HFF-Myc (cell line): Measurements from ENCODE around the gene TNS1.

ENCODE experiments used
- DNase-seq: peaks from one replicate; pipeline ENCODE4 v3.0.0-alpha.2; 2011; ENCODE audit warnings: low read depth; ENCODE audit errors: extremely low read depth
- H3K4me3 ChIP-seq: replicated peaks from 2 replicates; pipeline ENCODE4 v1.5.1; 2011; ENCODE audit warnings: low read depth, mild to moderate bottlenecking, control low read depth, low read length
- TF ChIP-seq, protein P1 (sequence below): IDR thresholded peaks from 2 replicates; pipeline ENCODE4 v1.5.1; 2012; ENCODE audit warnings: mild to moderate bottlenecking, low read depth, low read length, control low read depth; ENCODE audit errors: missing control alignments

The TNS1 gene

DNA sequence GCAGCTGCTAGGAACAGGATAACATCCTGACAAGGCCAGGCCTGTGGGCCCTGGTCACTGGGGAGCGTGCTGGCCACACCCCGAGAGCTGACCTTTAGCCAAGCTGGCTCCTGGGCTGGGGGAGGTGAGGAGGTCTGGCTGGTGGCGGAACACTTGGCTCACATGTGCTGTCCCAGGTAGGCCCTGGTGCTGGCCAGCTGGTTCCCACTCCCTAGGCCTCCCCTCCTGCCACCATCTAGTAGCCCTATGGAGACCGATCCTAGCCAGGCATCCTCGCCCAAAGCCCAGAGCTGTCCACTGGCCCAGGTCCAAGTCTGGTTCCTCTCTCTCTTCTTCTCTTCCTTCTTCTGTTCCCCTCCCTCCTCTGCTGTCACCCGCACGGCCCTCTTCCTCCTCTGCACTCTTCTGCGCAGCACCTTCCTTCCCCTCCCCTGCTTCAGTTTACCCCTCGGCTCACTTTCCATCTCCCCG is 52.4 kb downstream of the TNS1 start:
- no peak overlapping the region for H3K4me3 ChIP-seq
- DNase-seq = no peak
- TF ChIP-seq, protein P1, sequence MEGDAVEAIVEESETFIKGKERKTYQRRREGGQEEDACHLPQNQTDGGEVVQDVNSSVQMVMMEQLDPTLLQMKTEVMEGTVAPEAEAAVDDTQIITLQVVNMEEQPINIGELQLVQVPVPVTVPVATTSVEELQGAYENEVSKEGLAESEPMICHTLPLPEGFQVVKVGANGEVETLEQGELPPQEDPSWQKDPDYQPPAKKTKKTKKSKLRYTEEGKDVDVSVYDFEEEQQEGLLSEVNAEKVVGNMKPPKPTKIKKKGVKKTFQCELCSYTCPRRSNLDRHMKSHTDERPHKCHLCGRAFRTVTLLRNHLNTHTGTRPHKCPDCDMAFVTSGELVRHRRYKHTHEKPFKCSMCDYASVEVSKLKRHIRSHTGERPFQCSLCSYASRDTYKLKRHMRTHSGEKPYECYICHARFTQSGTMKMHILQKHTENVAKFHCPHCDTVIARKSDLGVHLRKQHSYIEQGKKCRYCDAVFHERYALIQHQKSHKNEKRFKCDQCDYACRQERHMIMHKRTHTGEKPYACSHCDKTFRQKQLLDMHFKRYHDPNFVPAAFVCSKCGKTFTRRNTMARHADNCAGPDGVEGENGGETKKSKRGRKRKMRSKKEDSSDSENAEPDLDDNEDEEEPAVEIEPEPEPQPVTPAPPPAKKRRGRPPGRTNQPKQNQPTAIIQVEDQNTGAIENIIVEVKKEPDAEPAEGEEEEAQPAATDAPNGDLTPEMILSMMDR = no peak

- no peak overlapping the region for H3K4me3 ChIP-seq
- DNase-seq = no peak
- TF ChIP-seq, protein P1 = no peak
These were observed 53.3 kb downstream of the TNS1 start for GRCh38 chr2:217949447-217949846.

DNA sequence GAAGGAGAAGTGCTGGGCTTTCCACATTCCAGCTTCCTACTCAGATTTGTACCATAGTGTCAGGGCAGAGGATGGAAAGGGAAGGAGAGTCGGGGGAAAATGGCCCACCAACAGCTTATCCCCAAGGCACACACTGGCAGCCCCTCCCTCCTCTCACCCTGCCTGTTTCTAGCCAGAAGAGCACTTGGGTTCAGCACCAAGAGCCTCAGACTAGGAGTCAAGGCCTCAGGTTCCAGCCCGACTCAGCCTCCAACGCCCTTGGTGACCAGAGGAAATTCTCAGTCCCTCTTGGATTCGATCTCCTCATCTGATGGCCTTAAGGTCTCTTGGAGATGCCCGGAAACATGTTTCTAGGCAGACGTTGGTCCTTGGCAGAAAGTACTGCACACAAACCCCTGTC is 53.9 kb downstream of the TNS1 start:
- TF ChIP-seq, protein P1 = no peak
- no peak overlapping the region for H3K4me3 ChIP-seq

GRCh38 chr2:217948351-217948791 is 54.4 kb downstream of the TNS1 start:
- DNase-seq = no peak
- TF ChIP-seq, protein P1 = no peak

More for the DNA sequence above, 53.9 kb downstream of the TNS1 start:
- DNase-seq = no peak

DNA sequence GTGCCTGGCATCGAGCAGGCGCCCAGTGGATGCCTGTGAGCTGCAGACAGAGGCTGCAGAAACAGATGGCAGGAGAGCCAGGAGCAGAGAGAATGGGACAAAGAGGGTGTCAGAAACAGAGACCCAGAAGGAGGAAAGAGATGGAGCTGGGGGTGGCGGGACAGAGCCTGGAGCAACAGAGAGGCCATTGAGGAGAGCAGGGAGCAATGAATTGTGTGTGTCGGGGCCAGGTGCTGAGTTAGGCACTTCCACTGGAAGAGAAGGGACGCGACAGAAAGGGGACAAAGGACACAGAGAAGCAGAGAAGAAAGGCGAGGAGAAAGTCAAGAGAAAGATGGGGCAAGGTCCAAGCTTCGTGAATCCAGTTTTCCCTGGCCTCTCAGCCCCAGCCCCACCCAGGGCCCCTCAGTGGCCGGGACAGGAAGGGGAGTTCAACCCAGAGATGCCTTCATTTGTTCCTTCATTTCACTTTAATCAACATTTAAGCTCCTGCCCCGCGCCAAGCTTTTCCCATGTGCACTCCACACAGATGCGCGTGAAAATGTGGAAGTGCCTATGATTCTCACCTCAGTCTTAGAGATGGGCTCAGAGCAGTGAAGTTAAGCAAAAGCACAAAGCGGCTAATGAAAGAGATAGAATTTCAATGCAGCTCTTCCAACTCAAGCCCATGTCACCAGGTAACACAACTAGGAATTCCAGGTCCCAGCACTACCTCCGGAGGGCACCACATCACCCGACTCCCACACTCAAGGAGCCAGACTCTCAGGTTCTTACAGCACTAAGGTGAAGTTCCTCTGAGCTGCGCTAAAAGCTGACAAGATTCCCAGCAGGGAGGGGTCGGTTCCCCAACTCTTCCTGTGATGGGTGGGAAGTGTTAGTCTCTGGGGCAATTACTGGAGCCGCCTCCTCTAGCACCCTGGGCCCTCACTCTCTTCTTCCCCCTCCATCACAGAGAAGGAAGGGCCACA is 55.1 kb downstream of the TNS1 start:
- no peak for DNase-seq
- TF ChIP-seq, protein P1 = no peak
- H3K4me3 ChIP-seq = no peak overlapping the region

More at GRCh38 chr2:217948351-217948791, 54.4 kb downstream of the TNS1 start:
- no peak overlapping the region for H3K4me3 ChIP-seq

- no peak for DNase-seq
- TF ChIP-seq, protein P1 = no peak
- H3K4me3 ChIP-seq = no peak overlapping the region
These were observed 56.7 kb downstream of the TNS1 start for GRCh38 chr2:217946051-217946450.
